SK-N-MC (cell line): ENCODE results near the gene DDAH1.

Experiments
- EZH2 ChIP-seq: fragments of 200-600 bp; sonication (generic); IDR thresholded peaks from one replicate; pipeline ENCODE4 v1.6.1; 2017; ENCODE audit warnings: antibody characterized with exemption
- FOXP2 ChIP-seq: optimal IDR thresholded peaks from 2 replicates; pipeline ENCODE3; 2011; ENCODE audit warnings: mild to moderate bottlenecking, moderate library complexity; ENCODE audit not compliant: insufficient read depth; ENCODE audit errors: extremely low read length, control extremely low read depth
- POLR2AphosphoS5 ChIP-seq: IDR thresholded peaks from 2 replicates; pipeline ENCODE4 v1.6.1; 2012; ENCODE audit warnings: mild to moderate bottlenecking, low read depth, low read length, borderline replicate concordance

DNA sequence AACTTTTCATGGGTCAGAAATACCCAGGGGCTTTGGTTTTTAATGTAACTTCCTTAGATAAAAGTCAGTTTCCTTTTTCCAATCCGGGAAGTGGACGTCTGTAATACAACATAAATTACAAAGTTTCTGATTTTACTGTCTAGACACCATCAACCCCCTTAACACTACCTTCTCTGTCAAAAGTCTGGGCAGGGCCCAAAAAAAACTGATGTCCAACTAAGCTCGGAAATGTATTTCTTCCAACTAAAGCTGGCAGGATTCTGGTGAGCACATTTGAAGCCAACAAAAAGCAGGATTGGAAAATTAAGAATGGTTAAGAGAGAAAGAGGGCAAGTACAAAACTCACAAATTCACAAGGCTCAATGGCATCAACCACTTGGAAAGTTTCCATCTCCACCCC is 24.3 kb downstream of the DDAH1 start:
- TF ChIP-seq POLR2AphosphoS5 (no peak), EZH2 (no peak), FOXP2 (no peak)
